ENCODE data around the gene OR1C1.

DNA sequence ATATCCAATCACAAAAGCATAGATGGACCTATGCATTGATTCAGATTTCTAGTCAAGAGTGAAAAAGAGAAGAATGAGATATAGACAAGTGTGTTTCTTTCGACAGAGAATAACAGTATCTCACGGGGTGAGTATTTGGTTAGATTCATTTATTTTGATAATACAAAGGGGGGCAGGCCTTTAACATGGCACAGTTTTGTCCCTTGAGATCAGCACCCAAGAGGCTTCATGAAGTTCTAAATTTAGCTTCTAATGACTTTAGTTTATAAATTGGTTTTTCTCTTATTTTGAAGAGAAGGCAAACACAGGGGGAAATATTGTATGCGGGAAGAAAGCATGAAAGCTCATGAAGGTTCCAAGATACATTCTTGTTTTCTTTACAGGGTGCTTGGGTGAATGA lies at the start of gene OR1C1:
- TF ChIP-seq CTCF (conservative IDR thresholded peaks at IDR 0.05; ENCODE audit: low read length) (no peak), EZH2phosphoT487 (IDR thresholded peaks at IDR 0.05; ENCODE audit: borderline replicate concordance, low read depth, low read length) (no peak)

Measured in OCI-LY7 (cell line).